Tibial nerve (tissue), 4 donors: ENCODE measurements around the gene FAM120B.

Experiments
- EP300 ChIP-seq, 2 donors: sonication (generic); formaldehyde crosslinking; IDR thresholded peaks; one replicate each; pipeline ENCODE4 v1.6.1; 2017; ENCODE audit warnings: antibody characterized with exemption in 2 of 2, mild to moderate bottlenecking in 1 of 2
- POLR2A ChIP-seq, 2 donors: fragments of 450-650 bp; IDR thresholded peaks; one replicate each; pipeline ENCODE4 v1.6.1; 2017; ENCODE audit warnings: antibody characterized with exemption in 2 of 2, mild to moderate bottlenecking in 2 of 2, moderate library complexity in 2 of 2
- TF ChIP-seq, protein P1 (sequence below), 5 experiments: fragments of 200-600 bp in 3 of 5; fragments of 450-650 bp in 2 of 5; sonication (generic) in 3 of 5; IDR thresholded peaks; one replicate each; pipeline ENCODE4 v1.5.1; 2016 to 2019; ENCODE audit warnings: antibody characterized with exemption in 5 of 5, mild to moderate bottlenecking in 3 of 5, moderate library complexity in 2 of 5

DNA sequence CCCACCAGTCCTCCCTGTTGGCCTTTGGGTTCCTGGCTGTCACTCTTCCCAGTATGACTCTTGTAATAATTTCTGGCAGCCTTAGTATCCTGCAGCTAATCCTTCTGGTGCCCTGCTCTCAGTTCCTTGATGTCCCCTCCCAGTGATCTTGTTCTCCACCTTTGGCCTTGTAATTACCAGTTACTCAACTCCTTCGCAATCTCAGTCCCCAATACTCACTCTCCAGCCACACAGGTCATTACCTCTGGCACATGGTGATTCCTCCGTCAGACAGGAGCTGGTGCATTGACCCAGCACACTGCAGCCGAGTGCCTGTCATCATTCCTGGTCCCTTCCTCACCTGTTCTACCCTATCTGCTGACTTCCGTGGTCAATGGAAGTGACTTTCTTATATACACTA is 101.4 kb downstream of the FAM120B start:
- TF ChIP-seq, protein P1, sequence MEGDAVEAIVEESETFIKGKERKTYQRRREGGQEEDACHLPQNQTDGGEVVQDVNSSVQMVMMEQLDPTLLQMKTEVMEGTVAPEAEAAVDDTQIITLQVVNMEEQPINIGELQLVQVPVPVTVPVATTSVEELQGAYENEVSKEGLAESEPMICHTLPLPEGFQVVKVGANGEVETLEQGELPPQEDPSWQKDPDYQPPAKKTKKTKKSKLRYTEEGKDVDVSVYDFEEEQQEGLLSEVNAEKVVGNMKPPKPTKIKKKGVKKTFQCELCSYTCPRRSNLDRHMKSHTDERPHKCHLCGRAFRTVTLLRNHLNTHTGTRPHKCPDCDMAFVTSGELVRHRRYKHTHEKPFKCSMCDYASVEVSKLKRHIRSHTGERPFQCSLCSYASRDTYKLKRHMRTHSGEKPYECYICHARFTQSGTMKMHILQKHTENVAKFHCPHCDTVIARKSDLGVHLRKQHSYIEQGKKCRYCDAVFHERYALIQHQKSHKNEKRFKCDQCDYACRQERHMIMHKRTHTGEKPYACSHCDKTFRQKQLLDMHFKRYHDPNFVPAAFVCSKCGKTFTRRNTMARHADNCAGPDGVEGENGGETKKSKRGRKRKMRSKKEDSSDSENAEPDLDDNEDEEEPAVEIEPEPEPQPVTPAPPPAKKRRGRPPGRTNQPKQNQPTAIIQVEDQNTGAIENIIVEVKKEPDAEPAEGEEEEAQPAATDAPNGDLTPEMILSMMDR (IDR thresholded peaks at IDR 0.05) = no peak
- TF ChIP-seq POLR2A (IDR thresholded peaks at IDR 0.05) = no peak
- peak in 1 of 2 donors; percentile 55 for TF ChIP-seq EP300 (IDR thresholded peaks at IDR 0.05)
